Fibroblast of lung (primary cell): ENCODE data around the gene TRIM34. TPM values are rescaled to one million over a fixed set of nuclear protein-coding genes. Genes with fewer than 3 reads are reported as not detected.

Experiments used
- DNase-seq, 2 donors: peaks; one replicate each; pipeline versions ENCODE4 v3.0.0 to v3.0.0-alpha.2; 2010; ENCODE audit warnings: low read depth in 2 of 2
- H2AFZ ChIP-seq: 2 replicates; pipeline ENCODE4 v1.5.1; 2012; ENCODE audit warnings: low read length, control low read depth, inconsistent platforms
- H3K27ac ChIP-seq: 2 replicates; pipeline ENCODE4 v1.5.1; 2011; ENCODE audit warnings: low read length, control low read depth; ENCODE audit not compliant: insufficient read depth
- H3K27me3 ChIP-seq: 2 replicates; pipeline ENCODE4 v1.5.1; 2011; ENCODE audit warnings: mild to moderate bottlenecking, low read length; ENCODE audit not compliant: control insufficient read depth, insufficient read depth
- H3K36me3 ChIP-seq: 2 replicates; pipeline ENCODE4 v1.5.1; 2011; ENCODE audit warnings: low read length; ENCODE audit not compliant: control insufficient read depth, insufficient read depth
- H3K4me1 ChIP-seq: 2 replicates; pipeline ENCODE4 v1.5.1; 2011; ENCODE audit warnings: low read length; ENCODE audit not compliant: control insufficient read depth, insufficient read depth; ENCODE audit errors: extremely low read depth
- H3K4me2 ChIP-seq: 2 replicates; pipeline ENCODE4 v1.5.1; 2011; ENCODE audit warnings: low read length, control low read depth; ENCODE audit not compliant: insufficient read depth; ENCODE audit errors: extremely low read depth
- H3K4me3 ChIP-seq, 4 experiments: fragments of 200-600 bp in 1 of 4; sonication (generic) in 1 of 4; replicated peaks in 1 of 4; 2 replicates each; pipeline ENCODE4 v1.5.1; 2011 to 2016; ENCODE audit warnings: low read length in 4 of 4, low read depth in 3 of 4, mild to moderate bottlenecking in 3 of 4, control low read depth in 2 of 4, inconsistent platforms in 1 of 4, mixed read lengths in 1 of 4; ENCODE audit not compliant: insufficient read depth in 1 of 4; ENCODE audit errors: control extremely low read depth in 1 of 4
- H3K79me2 ChIP-seq: 2 replicates; pipeline ENCODE4 v1.5.1; 2012; ENCODE audit warnings: mild to moderate bottlenecking, low read length, inconsistent platforms; ENCODE audit not compliant: control insufficient read depth, insufficient read depth
- H3K9ac ChIP-seq: 2 replicates; pipeline ENCODE4 v1.5.1; 2011; ENCODE audit warnings: mild to moderate bottlenecking, low read length, control low read depth; ENCODE audit not compliant: insufficient read depth
- H3K9me3 ChIP-seq: 2 replicates; pipeline ENCODE4 v1.5.1; 2012; ENCODE audit warnings: low read depth, low read length; ENCODE audit not compliant: control insufficient read depth, insufficient read depth
- H4K20me1 ChIP-seq: 2 replicates; pipeline ENCODE4 v1.5.1; 2011; ENCODE audit warnings: low read length; ENCODE audit not compliant: control insufficient read depth, insufficient read depth; ENCODE audit errors: extremely low read depth
- EZH2 ChIP-seq: IDR thresholded peaks from 2 replicates; pipeline ENCODE4 v1.5.1; 2012; ENCODE audit warnings: low read length, control low read depth, mild to moderate bottlenecking; ENCODE audit errors: missing control alignments
- polyA minus RNA-seq: library from RNA; depleted of rRNA, polyadenylated mRNA; stranded (reverse); fragments of >200 nt; gene quantifications from 2 replicates; pipeline ENCODE4 v1.2.3, GENCODE V29; 2011; ENCODE audit warnings: low replicate concordance
- polyA plus RNA-seq, 2 donors: library from polyadenylated mRNA; depleted of rRNA in 1 of 2; stranded (reverse) in 1 of 2; unstranded in 1 of 2; fragments of >200 nt; gene quantifications; 2 replicates each; pipeline ENCODE4 v1.2.1, GENCODE V29; 2011 to 2012; ENCODE audit warnings: missing spikeins in 1 of 2
- total RNA-seq: library from RNA; depleted of rRNA; stranded (reverse); fragments of >200 nt; gene quantifications from 2 replicates; pipeline ENCODE4 v1.2.1, GENCODE V29; 2014
- TF ChIP-seq, protein P1 (sequence below), 2 donors: IDR thresholded peaks in 1 of 2; conservative IDR thresholded peaks in 1 of 2; 1 replicate in 1 of 2; 2 replicates in 1 of 2; pipeline ENCODE4 v1.5.1; 2011 to 2012; ENCODE audit warnings: low read length in 2 of 2, control low read depth in 1 of 2, inconsistent platforms in 1 of 2, low read depth in 1 of 2, mild to moderate bottlenecking in 1 of 2

TRIM34 gene, protein sequence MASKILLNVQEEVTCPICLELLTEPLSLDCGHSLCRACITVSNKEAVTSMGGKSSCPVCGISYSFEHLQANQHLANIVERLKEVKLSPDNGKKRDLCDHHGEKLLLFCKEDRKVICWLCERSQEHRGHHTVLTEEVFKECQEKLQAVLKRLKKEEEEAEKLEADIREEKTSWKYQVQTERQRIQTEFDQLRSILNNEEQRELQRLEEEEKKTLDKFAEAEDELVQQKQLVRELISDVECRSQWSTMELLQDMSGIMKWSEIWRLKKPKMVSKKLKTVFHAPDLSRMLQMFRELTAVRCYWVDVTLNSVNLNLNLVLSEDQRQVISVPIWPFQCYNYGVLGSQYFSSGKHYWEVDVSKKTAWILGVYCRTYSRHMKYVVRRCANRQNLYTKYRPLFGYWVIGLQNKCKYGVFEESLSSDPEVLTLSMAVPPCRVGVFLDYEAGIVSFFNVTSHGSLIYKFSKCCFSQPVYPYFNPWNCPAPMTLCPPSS
- total RNA-seq = 11.3 and 17.8 TPM in 2 replicates
- 13.6 and 18.5 TPM in 2 replicates for polyA plus RNA-seq
- polyA plus RNA-seq (2012) = 7.1 and 7.9 TPM in 2 replicates
- polyA minus RNA-seq = 1.7 and 5.5 TPM in 2 replicates

DNA sequence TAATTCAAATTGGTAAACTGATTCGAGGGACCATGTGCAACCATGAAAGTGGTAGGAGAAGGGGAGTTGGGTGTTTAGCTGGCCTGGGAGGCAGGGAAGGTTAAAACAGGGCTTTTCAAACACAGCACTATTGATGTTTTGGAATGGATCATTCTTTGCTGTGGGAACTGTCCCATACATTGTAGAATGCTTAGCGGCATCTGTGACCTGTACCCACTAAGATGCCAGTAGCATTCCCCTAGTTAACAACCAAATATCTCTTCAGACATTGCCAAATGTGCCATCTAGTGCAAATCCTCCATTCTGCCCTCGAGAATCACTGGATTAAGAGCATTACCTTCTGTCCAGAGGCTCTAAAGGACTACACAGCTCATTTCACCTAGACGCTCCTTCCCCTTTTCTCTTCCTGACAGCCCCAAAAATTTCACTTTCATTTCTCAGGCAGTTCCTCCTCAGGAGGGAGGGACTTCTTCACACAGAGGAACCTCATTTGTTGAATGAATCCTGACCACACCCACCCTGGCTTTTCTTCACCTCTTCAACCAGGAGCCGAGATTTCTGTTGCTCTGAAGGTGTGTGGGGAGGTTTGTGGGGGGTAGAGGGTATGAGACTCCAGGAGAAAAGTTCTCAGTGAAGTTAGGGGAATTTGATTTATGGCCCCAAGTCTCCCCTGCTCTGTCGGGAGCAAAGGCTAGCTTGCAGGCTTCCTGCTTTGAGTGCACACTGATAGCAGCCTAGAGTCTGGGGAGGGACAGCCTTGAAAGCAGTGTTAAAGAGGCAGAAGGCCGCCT lies at the start of gene TRIM34:
TRIM34 (plus strand) TSS at position 513 of the 791 bp plus-strand sequence. CDS start 7,331 bp downstream, outside the sequence.
- peaks cover 12% of the 10 kb centered on the region for H3K4me1 ChIP-seq
- no peak for TF ChIP-seq EZH2
- TF ChIP-seq, protein P1, sequence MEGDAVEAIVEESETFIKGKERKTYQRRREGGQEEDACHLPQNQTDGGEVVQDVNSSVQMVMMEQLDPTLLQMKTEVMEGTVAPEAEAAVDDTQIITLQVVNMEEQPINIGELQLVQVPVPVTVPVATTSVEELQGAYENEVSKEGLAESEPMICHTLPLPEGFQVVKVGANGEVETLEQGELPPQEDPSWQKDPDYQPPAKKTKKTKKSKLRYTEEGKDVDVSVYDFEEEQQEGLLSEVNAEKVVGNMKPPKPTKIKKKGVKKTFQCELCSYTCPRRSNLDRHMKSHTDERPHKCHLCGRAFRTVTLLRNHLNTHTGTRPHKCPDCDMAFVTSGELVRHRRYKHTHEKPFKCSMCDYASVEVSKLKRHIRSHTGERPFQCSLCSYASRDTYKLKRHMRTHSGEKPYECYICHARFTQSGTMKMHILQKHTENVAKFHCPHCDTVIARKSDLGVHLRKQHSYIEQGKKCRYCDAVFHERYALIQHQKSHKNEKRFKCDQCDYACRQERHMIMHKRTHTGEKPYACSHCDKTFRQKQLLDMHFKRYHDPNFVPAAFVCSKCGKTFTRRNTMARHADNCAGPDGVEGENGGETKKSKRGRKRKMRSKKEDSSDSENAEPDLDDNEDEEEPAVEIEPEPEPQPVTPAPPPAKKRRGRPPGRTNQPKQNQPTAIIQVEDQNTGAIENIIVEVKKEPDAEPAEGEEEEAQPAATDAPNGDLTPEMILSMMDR (conservative IDR thresholded peaks at IDR 0.05 in 1 of 2, IDR thresholded peaks at IDR 0.05 in 1 of 2; ENCODE audit: low read depth in 1 of 2, low read length in 2 of 2) = no peak
- peak; percentile 66 to 68 for DNase-seq
- H3K9me3 ChIP-seq = no peaks in the 10 kb centered on the region
- H2AFZ ChIP-seq = peak within 1 kb of the TSS; percentile 96
- H3K27ac ChIP-seq = peak within 1 kb of the TSS; percentile 46
- peak within 1 kb of the TSS; percentile 60 for H3K9ac ChIP-seq
- H4K20me1 ChIP-seq = no peaks in the 10 kb centered on the region
- H3K79me2 ChIP-seq = no peaks in the 10 kb centered on the region
- peak within 1 kb of the TSS; percentile 68 to 83 (median 75) for H3K4me3 ChIP-seq
- no peaks in the 10 kb centered on the region for H3K36me3 ChIP-seq
- no peaks in the 10 kb centered on the region for H3K27me3 ChIP-seq
- peak within 1 kb of the TSS; percentile 92 for H3K4me2 ChIP-seq

DNA sequence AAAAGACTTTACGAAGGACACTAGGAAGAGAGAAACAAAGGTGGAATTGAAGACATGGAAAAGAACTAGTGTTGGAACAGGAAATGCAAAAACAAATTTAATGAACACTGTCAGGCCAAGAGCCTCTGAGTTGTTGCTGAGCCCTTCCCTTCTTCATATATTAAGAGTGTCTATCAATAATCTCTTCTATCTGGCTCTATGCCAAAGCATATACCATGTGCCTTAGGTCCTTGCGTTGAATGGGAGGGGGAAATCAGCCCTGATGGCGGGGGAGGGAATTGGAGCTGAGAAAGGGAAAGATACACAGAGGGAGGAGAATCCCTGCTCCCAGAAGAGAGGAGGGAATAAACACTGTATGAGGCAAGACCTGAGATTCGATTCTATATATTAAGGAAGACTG lies 49.6 kb upstream of the TRIM34 start:
- Histone ChIP-seq H3K9me3 (no peaks in the 10 kb centered on the region), H3K4me3 (no peak overlapping the region), H3K27ac (no peak overlapping the region), H3K9ac (no peak overlapping the region), H3K79me2 (no peaks in the 10 kb centered on the region), H4K20me1 (no peaks in the 10 kb centered on the region), H2AFZ (no peak overlapping the region), H3K4me1 (no peaks in the 10 kb centered on the region), H3K36me3 (no peaks in the 10 kb centered on the region), H3K4me2 (no peak overlapping the region), H3K27me3 (no peaks in the 10 kb centered on the region)
- no peak for DNase-seq
- TF ChIP-seq, protein P1 (conservative IDR thresholded peaks at IDR 0.05 in 1 of 2, IDR thresholded peaks at IDR 0.05 in 1 of 2; ENCODE audit: low read depth in 1 of 2, low read length in 2 of 2) = no peak
- TF ChIP-seq EZH2 = no peak

DNA sequence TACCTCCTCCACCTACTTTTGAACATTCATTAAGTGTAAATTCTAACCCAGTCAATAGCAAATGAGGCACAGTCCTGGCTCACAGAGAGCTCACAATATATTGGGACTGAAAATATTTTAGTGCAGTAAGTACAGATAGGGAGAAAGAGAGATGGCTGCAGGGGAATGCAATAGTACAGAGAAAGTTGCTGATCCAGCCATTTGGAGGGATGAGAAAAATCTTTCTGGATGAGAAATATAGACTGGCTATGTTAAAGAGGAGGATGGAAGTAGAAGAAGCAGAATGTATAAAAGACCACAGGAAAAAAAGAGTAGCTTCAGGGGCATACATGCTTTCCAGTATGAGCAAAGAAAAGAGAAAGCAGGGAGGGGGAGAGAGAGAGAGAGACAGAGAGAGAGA lies 47.7 kb upstream of the TRIM34 start:
- H3K27ac ChIP-seq = no peak overlapping the region
- H3K9ac ChIP-seq = no peak overlapping the region
- no peaks in the 10 kb centered on the region for H4K20me1 ChIP-seq
- no peak overlapping the region for H3K4me2 ChIP-seq
- H2AFZ ChIP-seq = no peak overlapping the region
- H3K4me3 ChIP-seq = no peak overlapping the region
- no peaks in the 10 kb centered on the region for H3K36me3 ChIP-seq
- no peaks in the 10 kb centered on the region for H3K79me2 ChIP-seq
- no peaks in the 10 kb centered on the region for H3K4me1 ChIP-seq
- H3K27me3 ChIP-seq = no peaks in the 10 kb centered on the region
- TF ChIP-seq, protein P1 (conservative IDR thresholded peaks at IDR 0.05 in 1 of 2, IDR thresholded peaks at IDR 0.05 in 1 of 2; ENCODE audit: low read depth in 1 of 2, low read length in 2 of 2) = no peak
- no peak for TF ChIP-seq EZH2
- DNase-seq = no peak
- no peaks in the 10 kb centered on the region for H3K9me3 ChIP-seq
